ENCODE measurements around the gene HPCAL1. TPM values are rescaled to one million over a fixed set of nuclear protein-coding genes. Genes with fewer than 3 reads are reported as not detected.
A peak's percentile ranks its signal among the peaks of the same experiment; 100 is the strongest.

The HPCAL1 gene
- total RNA-seq, 1 experiment from 2014 or later = 26.9 TPM

GRCh38 chr2:10317646-10318045, 14.9 kb downstream of the HPCAL1 start:
- Mint-ChIP-seq H3K27ac (ENCODE audit: unreplicated experiment) (no peak overlapping the region), H3K9me3 (ENCODE audit: unreplicated experiment) (peaks cover 11% of the 10 kb centered on the region), H3K4me3 (ENCODE audit: unreplicated experiment) (no peak overlapping the region), H3K27me3 (ENCODE audit: insufficient read depth, unreplicated experiment) (no peaks in the 10 kb centered on the region), H3K36me3 (ENCODE audit: insufficient read depth, unreplicated experiment) (peaks cover 7% of the 10 kb centered on the region), H3K4me1 (ENCODE audit: low read depth, unreplicated experiment) (peaks cover 4% of the 10 kb centered on the region)
- no peak for DNase-seq
- peaks cover 10% of the 10 kb centered on the region; the same call in 1 of the 2 replicates for H3K9me3 ChIP-seq
- peaks cover 3% of the 10 kb centered on the region; the same call in 1 of the 2 replicates for H3K36me3 ChIP-seq (ENCODE audit: control insufficient read depth, insufficient read depth, low read length)
- TF ChIP-seq, protein P1, sequence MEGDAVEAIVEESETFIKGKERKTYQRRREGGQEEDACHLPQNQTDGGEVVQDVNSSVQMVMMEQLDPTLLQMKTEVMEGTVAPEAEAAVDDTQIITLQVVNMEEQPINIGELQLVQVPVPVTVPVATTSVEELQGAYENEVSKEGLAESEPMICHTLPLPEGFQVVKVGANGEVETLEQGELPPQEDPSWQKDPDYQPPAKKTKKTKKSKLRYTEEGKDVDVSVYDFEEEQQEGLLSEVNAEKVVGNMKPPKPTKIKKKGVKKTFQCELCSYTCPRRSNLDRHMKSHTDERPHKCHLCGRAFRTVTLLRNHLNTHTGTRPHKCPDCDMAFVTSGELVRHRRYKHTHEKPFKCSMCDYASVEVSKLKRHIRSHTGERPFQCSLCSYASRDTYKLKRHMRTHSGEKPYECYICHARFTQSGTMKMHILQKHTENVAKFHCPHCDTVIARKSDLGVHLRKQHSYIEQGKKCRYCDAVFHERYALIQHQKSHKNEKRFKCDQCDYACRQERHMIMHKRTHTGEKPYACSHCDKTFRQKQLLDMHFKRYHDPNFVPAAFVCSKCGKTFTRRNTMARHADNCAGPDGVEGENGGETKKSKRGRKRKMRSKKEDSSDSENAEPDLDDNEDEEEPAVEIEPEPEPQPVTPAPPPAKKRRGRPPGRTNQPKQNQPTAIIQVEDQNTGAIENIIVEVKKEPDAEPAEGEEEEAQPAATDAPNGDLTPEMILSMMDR (IDR thresholded peaks at IDR 0.05; ENCODE audit: insufficient read depth in 1 of 2, low read depth in 1 of 2, low read length in 1 of 2, severe bottlenecking in 1 of 2, unreplicated experiment in 1 of 2) = peak in 1 of 2 experiments; percentile 11
- ChIA-PET CTCF (interaction anchor here (0.5 to 1.0 kb wide), 2 partner anchors 20 to 91 kb away, joined by 3 to 8 read pairs; no protein-coding TSS in a partner anchor), POLR2A (no interaction called here)
- H3K4me1 ChIP-seq = peaks cover 8% of the 10 kb centered on the region
- H3K4me3 ChIP-seq (ENCODE audit: low read depth, low read length) = no peak overlapping the region
- BruUV-seq (replicated peaks) = no TSS peak
- intact Hi-C loops (cut with micrococcal nuclease; ENCODE audit: unreplicated experiment) = no loop called here
- no peaks in the 10 kb centered on the region for H3K27me3 ChIP-seq (replicated peaks; ENCODE audit: control insufficient read depth, insufficient read depth, low read length)

- Histone ChIP-seq H3K9me3 (peaks cover 10% of the 10 kb centered on the region; the same call in 1 of the 2 replicates), H3K27me3 (replicated peaks; ENCODE audit: control insufficient read depth, insufficient read depth, low read length) (no peaks in the 10 kb centered on the region), H3K4me3 (ENCODE audit: low read depth, low read length) (no peak overlapping the region), H3K36me3 (ENCODE audit: control insufficient read depth, insufficient read depth, low read length) (peaks cover 3% of the 10 kb centered on the region; the same call in 1 of the 2 replicates), H3K4me1 (peaks cover 15% of the 10 kb centered on the region)
- Mint-ChIP-seq H3K27me3 (ENCODE audit: insufficient read depth, unreplicated experiment) (no peaks in the 10 kb centered on the region), H3K27ac (ENCODE audit: unreplicated experiment) (no peak overlapping the region), H3K4me1 (ENCODE audit: low read depth, unreplicated experiment) (peaks cover 11% of the 10 kb centered on the region), H3K36me3 (ENCODE audit: insufficient read depth, unreplicated experiment) (peaks cover 7% of the 10 kb centered on the region), H3K9me3 (ENCODE audit: unreplicated experiment) (peaks cover 11% of the 10 kb centered on the region), H3K4me3 (ENCODE audit: unreplicated experiment) (no peak overlapping the region)
- TF ChIP-seq, protein P1 (IDR thresholded peaks at IDR 0.05; ENCODE audit: insufficient read depth in 1 of 2, low read depth in 1 of 2, low read length in 1 of 2, severe bottlenecking in 1 of 2, unreplicated experiment in 1 of 2) = no peak
- no TSS peak for BruUV-seq (replicated peaks)
- DNase-seq = no peak
- CTCF ChIA-PET = no interaction called here
- intact Hi-C loops (cut with micrococcal nuclease; ENCODE audit: unreplicated experiment) = no loop called here
- POLR2A ChIA-PET = no interaction called here
These were observed 15.6 kb downstream of the HPCAL1 start for GRCh38 chr2:10318345-10318744.

- Mint-ChIP-seq H3K27ac (ENCODE audit: unreplicated experiment) (peak overlapping the region; percentile 50), H3K36me3 (ENCODE audit: insufficient read depth, unreplicated experiment) (peaks cover 7% of the 10 kb centered on the region), H3K4me3 (ENCODE audit: unreplicated experiment) (no peak overlapping the region), H3K9me3 (ENCODE audit: unreplicated experiment) (peaks cover 11% of the 10 kb centered on the region), H3K4me1 (ENCODE audit: low read depth, unreplicated experiment) (peaks cover 17% of the 10 kb centered on the region), H3K27me3 (ENCODE audit: insufficient read depth, unreplicated experiment) (no peaks in the 10 kb centered on the region)
- Histone ChIP-seq H3K27me3 (replicated peaks; ENCODE audit: control insufficient read depth, insufficient read depth, low read length) (no peaks in the 10 kb centered on the region), H3K4me3 (ENCODE audit: low read depth, low read length) (no peak overlapping the region), H3K9me3 (peaks cover 10% of the 10 kb centered on the region; the same call in 1 of the 2 replicates), H3K4me1 (peaks cover 26% of the 10 kb centered on the region), H3K36me3 (ENCODE audit: control insufficient read depth, insufficient read depth, low read length) (peaks cover 3% of the 10 kb centered on the region; the same call in 1 of the 2 replicates)
- DNase-seq = no peak
- no TSS peak for BruUV-seq (replicated peaks)
- ChIA-PET CTCF (no interaction called here), POLR2A (no interaction called here)
- TF ChIP-seq, protein P1 (IDR thresholded peaks at IDR 0.05; ENCODE audit: insufficient read depth in 1 of 2, low read depth in 1 of 2, low read length in 1 of 2, severe bottlenecking in 1 of 2, unreplicated experiment in 1 of 2) = no peak
- intact Hi-C loops (cut with micrococcal nuclease; ENCODE audit: unreplicated experiment) = no loop called here
These were observed 17.3 kb downstream of the HPCAL1 start for GRCh38 chr2:10319892-10320574.

Data from Caco-2 (cell line).